GM12891 (cell line): ENCODE measurements around the gene SH3D21.

Experiments
- DNase-seq: peaks from one replicate; pipeline ENCODE4 v3.0.0; 2011; ENCODE audit warnings: low spot score; ENCODE audit not compliant: insufficient read length
- FAIRE-seq: peaks from 2 replicates; lab custom pipeline; 2011; peaks lifted over from hg19 to GRCh38; lab: Jason Lieb, UNC
- PAX5 ChIP-seq: IDR thresholded peaks from 2 replicates; pipeline ENCODE4 v1.6.1; 2011; ENCODE audit warnings: low read length, moderate library complexity, mild to moderate bottlenecking; ENCODE audit not compliant: insufficient read depth, severe bottlenecking
- POLR2A ChIP-seq: IDR thresholded peaks from 2 replicates; pipeline ENCODE4 v1.6.1; 2011; ENCODE audit warnings: low read depth, low read length, control low read depth
- POLR2AphosphoS5 ChIP-seq: IDR thresholded peaks from 2 replicates; pipeline ENCODE4 v1.6.1; 2011; ENCODE audit warnings: low read depth, low read length, control low read depth
- POU2F2 ChIP-seq: IDR thresholded peaks from 2 replicates; pipeline ENCODE4 v1.6.1; 2011; ENCODE audit warnings: low read depth, mild to moderate bottlenecking, control low read depth, low read length, moderate library complexity
- SPI1 ChIP-seq: IDR thresholded peaks from 2 replicates; pipeline ENCODE4 v1.6.1; 2011; ENCODE audit warnings: low read depth, low read length, control low read depth
- TAF1 ChIP-seq: IDR thresholded peaks from 2 replicates; pipeline ENCODE4 v1.6.1; 2011; ENCODE audit warnings: low read depth, low read length, control low read depth

The SH3D21 gene

DNA sequence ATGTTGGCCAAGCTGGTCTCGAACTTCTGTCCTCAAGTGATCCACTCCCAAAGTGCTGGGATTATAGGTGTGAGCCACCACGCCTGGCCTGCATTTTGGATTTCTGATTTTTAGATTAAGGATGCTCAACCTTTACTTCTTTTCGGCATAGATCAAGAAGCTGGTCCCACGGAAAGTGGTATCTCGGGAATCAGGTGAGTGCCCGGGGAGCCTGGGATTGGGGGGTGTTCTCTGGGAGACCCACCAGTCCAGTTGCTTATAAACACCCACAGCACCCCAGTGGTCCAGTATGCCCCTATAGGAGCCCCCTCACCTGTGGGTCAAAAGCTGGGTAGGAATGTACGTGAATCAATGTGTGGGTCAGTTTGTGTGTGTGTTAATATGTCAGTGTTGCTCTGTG is 3.2 kb downstream of the SH3D21 start:
- no peak for FAIRE-seq
- TF ChIP-seq PAX5 (no peak), TAF1 (no peak), POLR2AphosphoS5 (no peak), POLR2A (no peak), POU2F2 (no peak), SPI1 (no peak)
- no peak for DNase-seq

DNA sequence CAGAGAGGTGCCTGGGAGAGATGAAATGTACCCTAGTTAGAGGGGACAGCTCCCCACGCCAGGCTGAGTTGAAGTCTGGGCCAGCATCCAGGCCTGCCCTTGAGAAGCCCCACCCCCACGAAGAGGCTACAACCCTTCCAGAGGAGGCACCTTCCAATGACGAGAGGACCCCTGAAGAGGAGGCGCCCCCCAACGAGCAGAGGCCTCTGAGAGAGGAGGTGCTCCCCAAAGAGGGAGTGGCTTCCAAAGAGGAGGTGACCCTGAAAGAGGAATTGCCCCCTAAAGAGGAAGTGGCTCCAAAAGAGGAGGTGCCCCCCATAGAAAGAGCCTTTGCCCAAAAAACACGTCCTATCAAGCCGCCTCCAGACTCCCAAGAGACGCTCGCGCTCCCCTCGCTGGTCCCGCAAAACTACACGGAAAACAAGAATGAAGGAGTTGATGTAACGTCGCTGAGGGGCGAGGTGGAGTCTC is 14.2 kb downstream of the SH3D21 start:
- TF ChIP-seq POLR2AphosphoS5 (no peak), TAF1 (no peak), SPI1 (peak; percentile 86)
- FAIRE-seq (no peak), DNase-seq (no peak)

DNA sequence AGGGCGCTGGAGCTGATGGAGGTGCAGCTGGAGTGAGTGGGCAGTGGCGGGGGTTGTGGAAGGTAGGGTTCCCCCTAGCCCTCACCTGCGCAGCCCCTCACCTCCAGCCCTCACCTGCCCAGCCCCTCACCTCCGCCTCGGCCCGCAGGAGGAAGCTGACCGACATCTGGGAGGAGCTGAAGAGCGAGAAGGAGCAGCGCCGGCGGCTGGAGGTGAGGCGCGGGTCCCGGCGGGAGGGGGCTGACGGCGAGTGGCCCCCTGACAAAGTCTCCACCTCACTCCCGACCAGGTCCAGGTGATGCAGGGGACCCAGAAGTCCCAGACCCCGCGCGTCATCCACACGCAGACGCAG is 14.6 kb downstream of the SH3D21 start:
- TF ChIP-seq POU2F2 (no peak), SPI1 (no peak), TAF1 (no peak), PAX5 (no peak), POLR2A (no peak), POLR2AphosphoS5 (no peak)
- FAIRE-seq (no peak), DNase-seq (no peak)

- no peak for DNase-seq
- TF ChIP-seq POU2F2 (no peak), SPI1 (no peak), POLR2AphosphoS5 (no peak), POLR2A (no peak), TAF1 (no peak), PAX5 (no peak)
- FAIRE-seq, result peak; percentile 72
Observed at GRCh38 chr1:36321119-36321951, 15.2 kb downstream of the SH3D21 start.

DNA sequence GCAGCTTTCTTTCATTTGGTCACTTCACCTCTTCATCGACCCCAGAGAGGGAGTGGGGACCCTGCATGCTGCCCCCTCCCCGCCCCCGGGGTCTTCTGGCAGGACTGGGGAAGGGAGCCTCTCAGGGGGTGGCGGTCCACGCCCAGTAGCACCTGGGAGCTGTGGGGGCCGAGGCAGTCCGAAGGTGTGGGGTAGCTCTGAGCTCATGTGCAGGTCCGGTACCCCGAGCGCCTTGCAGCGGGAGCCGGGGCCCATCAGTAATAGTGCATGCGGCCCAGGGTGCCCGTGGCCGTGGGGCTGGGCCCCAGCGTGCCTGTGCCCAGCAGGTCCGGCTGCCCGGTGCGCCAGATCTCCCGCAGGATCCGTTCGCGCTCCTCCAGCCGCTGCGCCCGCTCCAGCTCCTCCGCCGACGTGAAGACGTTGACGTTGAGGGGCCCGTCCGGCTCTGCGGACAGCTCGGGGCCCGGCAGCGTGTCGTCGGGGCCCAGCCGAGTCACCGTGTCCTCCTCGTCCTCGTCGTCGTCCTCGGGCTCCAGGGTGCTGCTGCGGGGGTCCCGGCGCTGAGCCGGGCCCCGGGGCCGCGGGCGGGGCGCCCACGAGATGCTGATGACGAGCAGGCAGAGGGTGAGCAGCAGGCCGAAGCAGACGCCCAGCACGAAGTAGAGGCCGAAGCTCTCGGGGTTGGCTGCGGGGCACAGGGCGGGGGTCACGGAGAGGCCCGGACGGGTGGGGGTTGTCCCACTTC is 16.0 kb downstream of the SH3D21 start:
- no peak for FAIRE-seq
- TF ChIP-seq PAX5 (no peak), POLR2AphosphoS5 (no peak), TAF1 (no peak), POU2F2 (no peak), SPI1 (no peak), POLR2A (no peak)
- no peak for DNase-seq

DNA sequence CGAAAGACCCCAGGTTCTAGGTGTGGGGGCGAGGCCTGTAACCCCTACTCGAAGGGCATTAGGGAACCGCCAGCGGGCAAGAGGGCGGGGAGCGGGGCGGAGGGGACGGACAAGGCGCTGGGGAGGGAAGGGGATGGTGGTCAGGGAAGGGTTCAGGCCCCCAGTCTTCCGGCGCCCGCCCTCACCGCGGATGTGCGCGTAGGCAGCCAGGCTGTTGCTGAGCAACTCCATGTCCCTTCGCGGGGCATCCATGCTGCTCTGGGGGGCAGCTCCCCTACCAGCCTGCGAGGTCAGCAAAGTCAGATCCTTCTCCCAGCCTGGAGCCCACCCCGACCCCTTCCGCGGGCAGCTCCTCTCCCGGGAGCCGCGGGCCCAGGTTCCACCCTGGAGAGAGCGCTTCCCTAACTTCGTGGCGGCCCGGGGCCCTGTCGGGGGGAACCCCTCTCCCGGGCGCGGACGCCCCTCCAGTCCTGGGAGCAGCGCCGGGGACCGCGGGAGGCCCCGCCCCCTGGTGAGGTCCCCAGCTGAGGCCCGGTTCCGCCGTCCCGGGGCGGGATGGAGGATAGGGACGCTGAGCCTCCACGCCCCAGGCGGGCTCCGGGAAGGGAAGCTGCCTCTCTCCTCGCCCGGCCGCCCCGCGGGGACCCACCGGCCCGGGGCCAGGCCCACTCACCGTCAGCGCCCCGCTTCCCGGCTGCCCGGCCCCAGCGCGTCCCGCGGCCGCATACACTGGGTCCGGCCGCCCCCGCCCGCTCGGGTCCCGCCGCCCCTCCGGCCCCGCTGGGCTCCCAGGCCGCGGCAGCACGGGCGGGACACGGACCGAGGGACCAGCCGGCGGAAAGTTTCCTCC is 16.8 kb downstream of the SH3D21 start:
- DNase-seq, result peak; percentile 53

GRCh38 chr1:36323636-36324352 is 17.6 kb downstream of the SH3D21 start, which contains the start of gene EVA1B:
Gene EVA1B (minus strand): TSS chr1:36323645. CDS start chr1:36323037, 608 bp downstream.
- DNase-seq (peak; percentile 71), FAIRE-seq (peak; percentile 85)

More for the DNA sequence above, 16.8 kb downstream of the SH3D21 start:
- peak; percentile 90 for FAIRE-seq
- TF ChIP-seq POLR2AphosphoS5 (no peak), SPI1 (no peak), POU2F2 (no peak), TAF1 (no peak), POLR2A (no peak), PAX5 (no peak)

DNA sequence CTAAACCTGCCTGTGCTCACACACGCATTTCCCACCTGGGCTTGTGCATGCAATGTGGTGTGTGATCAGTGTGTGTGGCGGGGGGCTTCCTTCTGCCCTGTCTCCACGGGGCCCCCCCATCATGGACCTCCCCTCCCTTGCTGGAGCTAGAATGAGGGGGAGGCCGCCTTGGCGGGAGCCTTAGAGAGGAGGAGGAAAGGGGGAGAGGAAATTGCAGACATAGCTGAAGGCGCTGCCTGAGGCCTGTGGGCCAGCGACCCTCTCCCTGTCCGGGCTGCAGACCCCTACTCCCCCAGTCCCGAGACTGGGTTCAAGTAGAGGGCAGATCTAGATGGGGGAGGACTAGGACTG is 18.2 kb downstream of the SH3D21 start:
- no peak for TF ChIP-seq POLR2A
- TF ChIP-seq SPI1, result no peak
- TF ChIP-seq PAX5, result no peak
- TF ChIP-seq POLR2AphosphoS5, result no peak
- TF ChIP-seq TAF1, result no peak
- TF ChIP-seq POU2F2, result no peak
- no peak for DNase-seq
- no peak for FAIRE-seq

More at GRCh38 chr1:36323636-36324352, 17.6 kb downstream of the SH3D21 start, which contains the start of gene EVA1B:
- TF ChIP-seq POU2F2 (no peak), PAX5 (no peak), SPI1 (no peak), POLR2A (no peak), POLR2AphosphoS5 (no peak), TAF1 (no peak)
